B cell (primary cell): ENCODE measurements around the gene TIA1. TPM values are rescaled to one million over a fixed set of nuclear protein-coding genes. Genes with fewer than 3 reads are reported as not detected.

Experiments used
- ATAC-seq: fragments of 200-7000 bp; cut with Tn5 transposase; one replicate; pipeline ENCODE4 v1.10.0; 2021; ENCODE audit warnings: low read depth, mild to moderate bottlenecking, moderate number of reproducible peaks, moderate library complexity
- CTCF ChIA-PET: fragments of 350-600 bp; sonication (Branson Sonifier 250); formaldehyde crosslinking; loops from one replicate; lab custom pipeline; 2021; ENCODE audit warnings: antibody characterized with exemption, inconsistent platforms; lab: Charles Lee
- POLR2A ChIA-PET: fragments of 350-600 bp; sonication (Branson Sonifier 250); formaldehyde crosslinking; loops from one replicate; lab custom pipeline; 2021; ENCODE audit warnings: antibody characterized with exemption; lab: Charles Lee
- DNase-seq: peaks from one replicate; pipeline ENCODE4 v3.0.0; 2013
- H2AFZ ChIP-seq: 2 replicates; pipeline ENCODE4 v1.6.1; 2012; ENCODE audit warnings: mild to moderate bottlenecking, low read depth, low read length; ENCODE audit not compliant: insufficient read depth, poor library complexity, severe bottlenecking
- H3K27ac ChIP-seq, 2 donors: 1 replicate in 1 of 2; 2 replicates in 1 of 2; pipeline ENCODE4 v1.5.1; 2012 to 2013; ENCODE audit warnings: low read length in 2 of 2, mild to moderate bottlenecking in 2 of 2, moderate library complexity in 1 of 2
- H3K27me3 ChIP-seq, 4 experiments: fragments of 200-600 bp in 1 of 4; sonication (generic) in 1 of 4; replicated peaks in 1 of 4; 1 replicate in 2 of 4; 2 replicates in 2 of 4; pipeline versions ENCODE4 v1.6.1 to v1.7.0; 2013 to 2016; ENCODE audit warnings: low read length in 3 of 4, mild to moderate bottlenecking in 2 of 4, mixed read lengths in 1 of 4, moderate library complexity in 1 of 4; ENCODE audit not compliant: insufficient read depth in 4 of 4, control insufficient read depth in 3 of 4; ENCODE audit errors: control extremely low read depth in 1 of 4
- H3K36me3 ChIP-seq, 2 experiments: replicated peaks in 1 of 2; 1 replicate in 1 of 2; 2 replicates in 1 of 2; pipeline versions ENCODE4 v1.6.1 to v1.7.1; 2013; ENCODE audit warnings: low read length in 1 of 2; ENCODE audit not compliant: insufficient read depth in 2 of 2, control insufficient read depth in 1 of 2; ENCODE audit errors: control extremely low read depth in 1 of 2, extremely low read depth in 1 of 2
- H3K4me1 ChIP-seq, 2 donors: fragments of 200-600 bp in 1 of 2; sonication (generic) in 1 of 2; 1 replicate in 1 of 2; 2 replicates in 1 of 2; pipeline versions ENCODE4 v1.5.1 to v1.6.1; 2013 to 2017; ENCODE audit warnings: low read length in 2 of 2; ENCODE audit not compliant: control insufficient read depth in 2 of 2, insufficient read depth in 2 of 2
- H3K4me2 ChIP-seq: replicated peaks from 2 replicates; pipeline ENCODE3; 2012; ENCODE audit warnings: mild to moderate bottlenecking, low read depth, low read length; ENCODE audit not compliant: poor library complexity, severe bottlenecking
- H3K4me3 ChIP-seq, 5 experiments: fragments of 200-600 bp in 1 of 5; sonication (generic) in 1 of 5; 1 replicate in 3 of 5; 2 replicates in 2 of 5; pipeline versions ENCODE4 v1.5.1 to v1.7.0; 2011 to 2016; ENCODE audit warnings: low read length in 4 of 5, mild to moderate bottlenecking in 4 of 5, low read depth in 2 of 5, control low read depth in 1 of 5, moderate library complexity in 1 of 5; ENCODE audit not compliant: insufficient read depth in 1 of 5; ENCODE audit errors: control extremely low read depth in 1 of 5, extremely low read depth in 1 of 5
- H3K79me2 ChIP-seq: fragments of 200-600 bp; sonication (generic); one replicate; pipeline ENCODE4 v1.6.0; 2016; ENCODE audit warnings: low read length; ENCODE audit not compliant: control insufficient read depth, insufficient read depth
- H3K9ac ChIP-seq: fragments of 200-600 bp; sonication (generic); 2 replicates; pipeline ENCODE4 v1.6.1; 2017; ENCODE audit warnings: mild to moderate bottlenecking, low read length, moderate library complexity
- H3K9me3 ChIP-seq, 3 donors: one replicate each; pipeline versions ENCODE4 v1.6.1 to v1.7.1; 2013; ENCODE audit warnings: low read length in 2 of 3; ENCODE audit not compliant: control insufficient read depth in 2 of 3, insufficient read depth in 1 of 3; ENCODE audit errors: control extremely low read depth in 1 of 3
- H4K20me1 ChIP-seq: 2 replicates; pipeline ENCODE4 v1.6.0; 2012; ENCODE audit warnings: mild to moderate bottlenecking, low read length; ENCODE audit not compliant: insufficient read depth, control insufficient read depth, poor library complexity, severe bottlenecking
- H3K27ac Mint-ChIP-seq: one replicate; pipeline ENCODE4 v1.8.0; 2021; ENCODE audit warnings: mixed read lengths
- H3K27me3 Mint-ChIP-seq: one replicate; pipeline ENCODE4 v1.8.0; 2021; ENCODE audit warnings: mixed read lengths
- H3K4me1 Mint-ChIP-seq: one replicate; pipeline ENCODE4 v1.8.0; 2021; ENCODE audit warnings: mixed read lengths
- H3K4me3 Mint-ChIP-seq: one replicate; pipeline ENCODE4 v1.8.0; 2021; ENCODE audit warnings: mixed read lengths
- H3K9me3 Mint-ChIP-seq: one replicate; pipeline ENCODE4 v1.8.0; 2022; ENCODE audit warnings: mixed read lengths; ENCODE audit not compliant: insufficient read depth
- CTCF ChIP-seq: fragments of 200-600 bp; IDR thresholded peaks from one replicate; pipeline ENCODE4 v1.8.0; 2022; ENCODE audit warnings: antibody characterized with exemption, mild to moderate bottlenecking
- EZH2 ChIP-seq: IDR thresholded peaks from 2 replicates; pipeline ENCODE4 v1.6.1; 2012; ENCODE audit warnings: borderline replicate concordance, low read depth, mild to moderate bottlenecking, moderate library complexity, low read length; ENCODE audit not compliant: insufficient read depth, poor library complexity, severe bottlenecking
- WGBS: methylation state at CpG from one replicate; pipeline ENCODE4 v1.1.5; 2013; ENCODE audit warnings: missing lambda C conversion rate; ENCODE audit not compliant: insufficient coverage; 5-methylcytosine and 5-hydroxymethylcytosine counted together
- intact Hi-C: fragments of 100-400 bp; cut with micrococcal nuclease; formaldehyde crosslinking; loops from one replicate; pipeline ENCODE4 v1.10.0; 2022
- polyA plus RNA-seq: library from polyadenylated mRNA; depleted of rRNA; stranded (reverse); fragments of >200 nt; gene quantifications from 2 replicates; pipeline ENCODE4 v1.2.3, GENCODE V29; 2012
- total RNA-seq, 2 donors: library from RNA; stranded (reverse); fragments of 120-200 nt in 1 of 2; gene quantifications; 1 replicate in 1 of 2; 2 replicates in 1 of 2; pipeline versions ENCODE4 v1.2.3 to v1.2.4, GENCODE V29; 2013 to 2022

The TIA1 gene
- total and polyA plus RNA-seq, 2 donors (not counting 1 experiment from before 2014, with no cell fraction given): 113 to 214 TPM

- ATAC-seq (no peak), DNase-seq (no peak)
- no peak overlapping the region for H3K4me2 ChIP-seq
- Mint-ChIP-seq H3K27ac (no peak overlapping the region), H3K4me1 (no peaks in the 10 kb centered on the region), H3K9me3 (no peaks in the 10 kb centered on the region), H3K27me3 (no peaks in the 10 kb centered on the region), H3K4me3 (no peak overlapping the region)
- no peaks in the 10 kb centered on the region for H3K27me3 ChIP-seq
- no peaks in the 10 kb centered on the region for H4K20me1 ChIP-seq
- POLR2A ChIA-PET: no interaction called here
- H2AFZ ChIP-seq: no peak overlapping the region
- no peaks in the 10 kb centered on the region for H3K4me1 ChIP-seq
- no peaks in the 10 kb centered on the region for H3K79me2 ChIP-seq
- H3K9ac ChIP-seq: no peak overlapping the region
- no peak for TF ChIP-seq EZH2
- intact Hi-C loops: no loop called here
- no peak overlapping the region for H3K27ac ChIP-seq
- H3K4me3 ChIP-seq: no peak overlapping the region
- CTCF ChIA-PET: interaction anchor here (2.4 kb wide), 1 partner anchor 303 kb away, joined by 7 read pairs; no protein-coding TSS in a partner anchor
- no CpG with 5 or more reads among the region's 3 CpGs for WGBS
- no peaks in the 10 kb centered on the region for H3K9me3 ChIP-seq
- H3K36me3 ChIP-seq: peaks cover 8 to 50% of the 10 kb centered on the region in 2 experiments
These were observed 33.4 kb downstream of the TIA1 start for GRCh38 chr2:70214953-70215549.

GRCh38 chr2:70214365-70214764, 34.1 kb downstream of the TIA1 start:
- no peak overlapping the region for H3K4me2 ChIP-seq
- TF ChIP-seq CTCF (no peak), EZH2 (no peak)
- Mint-ChIP-seq H3K9me3 (no peaks in the 10 kb centered on the region), H3K4me3 (no peak overlapping the region), H3K27ac (no peak overlapping the region), H3K27me3 (no peaks in the 10 kb centered on the region), H3K4me1 (no peaks in the 10 kb centered on the region)
- DNase-seq: no peak
- WGBS: no CpG with 5 or more reads among the region's 1 CpG
- no peaks in the 10 kb centered on the region for H3K79me2 ChIP-seq
- ChIA-PET POLR2A (no interaction called here), CTCF (interaction anchor here (2.4 kb wide), 1 partner anchor 302 kb away, joined by 7 read pairs; no protein-coding TSS in a partner anchor)
- no peak for ATAC-seq
- no peak overlapping the region for H3K27ac ChIP-seq
- no peaks in the 10 kb centered on the region for H3K9me3 ChIP-seq
- H3K4me3 ChIP-seq: no peak overlapping the region
- no peak overlapping the region for H2AFZ ChIP-seq
- no peak overlapping the region for H3K9ac ChIP-seq
- peaks cover 8 to 45% of the 10 kb centered on the region in 2 experiments for H3K36me3 ChIP-seq
- no peaks in the 10 kb centered on the region for H3K27me3 ChIP-seq
- H3K4me1 ChIP-seq: no peaks in the 10 kb centered on the region
- no peaks in the 10 kb centered on the region for H4K20me1 ChIP-seq
- intact Hi-C loops: no loop called here
